NCI-H524 treated with DMSO at 0.1 percent for 48 hours (cell line): ENCODE results near the gene KRT86.

Source experiments
- DNase-seq: peaks from one replicate; lab custom pipeline; 2025; lab: John Stamatoyannopoulos, UW

Gene KRT86

GRCh38 chr12:52274521-52275120 is at the start of gene KRT86:
TSS of gene KRT86 (plus strand) at chr12:52274645. CDS start at chr12:52301917, 27,272 bp downstream.
- DNase-seq, result no peak

GRCh38 chr12:52225752-52226151 is 48.7 kb upstream of the KRT86 start:
- no peak for DNase-seq

DNA sequence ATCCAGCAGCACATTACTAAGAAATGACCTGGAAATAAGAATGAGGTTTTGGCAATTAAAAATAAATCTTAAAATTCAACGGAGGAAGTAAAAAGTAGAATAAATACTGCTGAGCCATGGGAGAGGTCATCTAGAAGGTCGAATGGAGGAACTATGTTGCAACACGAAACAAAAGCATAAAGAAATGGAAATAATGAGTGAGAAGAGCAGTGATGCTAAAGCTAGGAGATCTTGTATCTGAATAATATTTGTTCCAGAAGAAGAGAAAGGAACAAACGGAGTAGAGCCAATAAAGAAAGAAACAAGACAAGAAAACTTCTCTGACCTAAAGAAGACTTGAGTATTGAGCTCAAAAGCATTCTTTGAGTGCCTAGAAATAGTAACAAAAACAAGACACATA is 48.0 kb upstream of the KRT86 start:
- DNase-seq, result no peak

DNA sequence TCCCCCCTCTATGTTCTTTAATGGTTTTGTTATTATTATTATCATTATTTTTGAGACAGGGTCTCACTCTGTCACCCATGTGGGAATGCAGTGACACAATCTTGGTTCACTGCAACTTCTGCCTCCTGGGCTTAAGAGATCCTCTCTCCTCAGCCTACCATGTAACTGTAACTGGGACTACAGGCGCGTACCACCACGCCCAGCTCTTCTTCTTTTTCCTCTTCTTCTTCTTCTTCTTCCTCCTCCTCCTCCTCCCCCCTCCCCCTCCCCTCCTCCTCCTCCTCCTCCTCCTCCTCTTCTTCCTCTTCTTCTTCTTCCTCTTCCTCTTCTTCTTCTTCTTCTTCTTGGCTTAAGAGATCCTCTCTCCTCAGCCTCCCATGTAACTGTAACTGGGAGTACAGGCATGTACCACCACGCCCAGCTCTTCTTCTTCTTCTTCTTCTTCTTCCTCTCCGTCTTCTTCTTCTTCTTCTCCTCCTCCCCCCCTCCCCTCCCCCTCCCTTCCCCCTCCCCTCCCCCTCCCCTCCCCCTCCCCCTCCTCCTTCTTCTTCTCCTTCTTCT is 46.8 kb upstream of the KRT86 start:
- DNase-seq, result no peak

GRCh38 chr12:52228366-52228765 is 46.1 kb upstream of the KRT86 start:
- no peak for DNase-seq

DNA sequence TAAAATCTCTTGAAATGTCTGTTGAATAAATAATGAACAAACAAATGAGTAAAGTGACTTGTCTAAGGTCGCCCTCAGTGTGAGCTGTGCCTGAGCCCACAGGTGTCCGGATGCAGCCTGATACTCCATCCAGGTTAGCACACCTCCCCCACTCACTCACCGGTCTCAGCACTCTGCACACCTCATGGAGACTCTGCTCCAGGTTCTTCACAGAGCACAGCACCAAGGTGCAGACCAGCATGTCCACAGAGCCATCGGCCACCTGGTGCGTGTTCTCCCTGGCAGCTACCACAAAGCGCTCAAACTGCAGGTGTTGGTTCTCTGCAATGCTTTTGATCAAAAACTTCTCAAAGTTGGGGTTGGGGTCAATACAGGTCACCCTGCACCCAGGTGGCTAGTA is 45.5 kb upstream of the KRT86 start:
- no peak for DNase-seq

DNA sequence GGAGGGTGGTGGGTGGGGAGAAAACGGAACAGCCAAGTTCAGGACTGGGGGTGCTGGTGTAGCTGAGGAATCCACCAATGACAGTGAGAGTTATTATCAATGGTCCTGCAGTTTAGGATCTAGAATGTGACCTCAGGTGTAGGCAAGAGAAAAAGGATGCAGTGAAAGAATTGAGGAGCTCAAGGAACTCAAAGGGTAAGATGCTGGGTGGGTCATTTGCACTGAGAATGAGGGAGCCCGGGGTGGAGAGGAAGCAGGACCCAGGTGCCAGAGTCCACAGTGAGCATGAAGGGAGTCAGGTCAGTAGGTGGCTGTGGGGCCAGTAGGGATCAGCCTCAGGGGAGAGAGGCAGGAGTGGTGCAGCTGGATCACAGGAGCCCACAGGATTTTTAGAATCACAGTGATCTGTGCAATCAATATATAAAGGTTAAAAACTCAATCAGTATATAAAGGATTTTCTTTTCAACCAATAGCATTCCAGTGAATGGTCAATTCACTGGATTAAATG is 44.6 kb upstream of the KRT86 start:
- DNase-seq, result no peak

- DNase-seq, result no peak
Observed at GRCh38 chr12:52230364-52231281, 43.8 kb upstream of the KRT86 start.

DNA sequence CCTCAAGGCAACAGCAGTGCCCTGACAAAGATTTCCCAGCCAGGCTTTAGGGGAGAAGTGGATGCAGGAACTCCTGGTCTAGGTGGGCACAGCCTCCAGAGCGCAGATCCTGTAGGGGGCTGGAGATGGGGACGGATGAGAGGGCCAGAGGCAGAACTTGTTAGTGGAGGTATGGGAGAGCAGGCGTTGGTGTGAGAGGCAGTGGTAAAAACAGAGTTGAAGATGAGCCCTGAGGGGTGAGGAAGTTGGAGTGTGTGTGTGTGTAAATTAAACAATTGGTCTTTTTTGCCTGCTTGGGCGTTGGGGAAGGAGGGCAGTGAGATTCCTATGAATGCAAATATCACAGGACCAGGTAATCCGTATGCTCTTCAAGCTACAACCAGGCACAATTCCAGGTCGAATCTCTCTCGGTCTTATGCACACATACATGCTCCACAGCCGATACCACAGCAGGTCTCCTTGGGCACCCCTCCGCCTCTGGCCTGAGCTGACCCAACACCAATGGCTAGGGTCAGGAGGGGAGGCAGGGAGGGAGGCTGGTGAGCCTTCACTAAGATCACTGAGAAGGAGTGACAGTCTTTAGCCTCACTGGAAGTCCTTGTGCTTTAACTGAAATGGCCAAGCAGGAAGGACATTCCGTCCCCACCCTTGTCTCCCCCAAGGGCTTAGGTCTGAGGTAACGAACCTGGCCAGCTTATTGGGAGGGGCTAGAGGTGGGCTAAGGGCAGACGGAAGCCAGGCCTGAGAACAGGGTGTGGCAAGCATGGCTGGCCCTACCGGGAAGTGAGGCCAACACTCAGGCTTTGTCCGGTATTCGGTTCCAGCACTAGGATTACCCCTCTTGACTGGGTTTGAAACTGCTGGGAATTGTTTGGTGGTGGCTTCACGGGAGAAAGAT is 42.9 kb upstream of the KRT86 start:
- no peak for DNase-seq

DNA sequence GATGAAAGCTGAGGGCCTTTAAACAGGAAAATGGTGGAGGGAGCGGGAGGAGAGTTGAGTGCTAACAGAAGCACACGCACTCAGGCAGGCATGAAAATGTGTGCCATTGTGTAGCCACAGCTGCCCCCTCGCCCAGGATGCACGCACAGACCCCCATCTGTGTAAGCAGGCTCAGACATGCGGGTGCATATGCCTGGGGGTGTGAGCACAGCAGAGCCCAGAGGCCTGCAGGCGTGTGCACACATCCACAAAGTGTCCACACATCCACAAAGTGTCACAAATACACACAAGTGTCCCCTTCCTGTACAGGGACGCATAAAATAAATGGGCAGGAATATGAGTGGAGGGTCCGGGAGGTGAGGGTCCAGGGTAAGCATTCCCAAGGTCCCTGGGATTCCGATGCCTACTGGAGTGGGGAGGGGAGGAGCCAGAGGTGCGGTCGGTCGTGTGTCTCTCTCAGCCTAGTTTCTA is 42.2 kb upstream of the KRT86 start:
- no peak for DNase-seq

DNA sequence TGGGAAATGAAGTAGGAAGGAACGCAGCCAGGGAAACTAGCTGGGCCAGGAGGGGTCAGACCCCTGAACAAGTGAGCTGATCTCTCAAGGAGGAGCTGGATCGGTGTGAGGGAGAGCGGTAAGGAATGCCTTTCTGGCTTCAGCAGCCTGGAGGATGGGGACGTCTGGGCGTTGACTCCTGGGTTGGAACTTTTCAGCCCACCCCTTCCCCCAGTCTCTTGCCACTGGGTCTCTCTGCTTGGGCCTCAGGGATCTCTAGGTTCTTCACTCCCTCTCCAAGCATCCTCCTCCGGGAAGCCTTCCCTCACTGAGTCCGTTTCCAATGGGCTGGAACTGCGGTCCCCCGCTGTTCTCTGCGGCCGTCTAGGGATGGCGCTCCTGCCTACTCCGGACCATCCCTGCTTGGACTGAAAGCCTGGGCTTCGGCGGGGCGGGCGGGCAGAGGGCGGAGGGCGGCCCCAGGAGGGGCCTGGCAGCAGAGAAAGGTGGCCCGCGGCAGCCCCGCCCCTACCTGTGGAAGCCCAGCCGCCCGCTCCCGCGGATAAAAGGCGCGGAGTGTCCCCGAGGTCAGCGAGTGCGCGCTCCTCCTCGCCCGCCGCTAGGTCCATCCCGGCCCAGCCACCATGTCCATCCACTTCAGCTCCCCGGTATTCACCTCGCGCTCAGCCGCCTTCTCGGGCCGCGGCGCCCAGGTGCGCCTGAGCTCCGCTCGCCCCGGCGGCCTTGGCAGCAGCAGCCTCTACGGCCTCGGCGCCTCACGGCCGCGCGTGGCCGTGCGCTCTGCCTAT is 41.6 kb upstream of the KRT86 start, which contains the start of gene KRT7:
KRT7 (plus strand) TSS at position 570 of the 788 bp plus-strand sequence; CDS start at position 624, 54 bp downstream.
- no peak for DNase-seq

GRCh38 chr12:52233462-52234207 is 40.8 kb upstream of the KRT86 start:
- DNase-seq, result no peak

DNA sequence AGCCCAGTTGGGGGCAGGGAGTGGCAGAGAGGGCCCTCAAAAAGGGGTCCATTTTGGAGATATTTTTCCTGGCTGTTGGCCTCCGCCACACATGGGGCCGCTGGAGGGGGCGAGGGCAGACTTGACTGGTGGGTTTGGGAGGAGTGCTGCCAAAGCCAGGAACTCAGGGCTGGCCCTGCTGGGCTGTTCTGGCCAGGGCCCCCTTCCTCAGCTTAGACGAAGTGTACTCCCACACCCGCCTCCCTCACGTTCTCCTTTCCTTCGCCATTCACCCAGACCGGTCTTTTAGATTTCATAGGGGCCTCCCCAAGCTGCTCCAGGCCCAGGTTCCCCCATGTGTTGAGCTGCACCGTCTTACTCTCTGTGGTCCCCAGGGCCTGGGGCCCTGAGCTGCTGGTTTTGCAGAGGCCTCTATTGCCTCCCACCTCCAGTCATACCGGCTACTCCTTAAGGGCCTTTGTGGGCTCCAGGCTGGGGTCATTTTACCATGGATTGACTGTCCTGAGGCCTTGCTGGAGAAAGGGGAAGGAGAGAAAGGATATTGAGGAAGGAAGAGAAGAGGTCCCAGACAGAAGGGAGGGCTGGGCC is 40.1 kb upstream of the KRT86 start:
- no peak for DNase-seq

- DNase-seq, result no peak
Observed at GRCh38 chr12:52235001-52235764, 39.3 kb upstream of the KRT86 start.

- no peak for DNase-seq
Observed at GRCh38 chr12:52235822-52236361, 38.6 kb upstream of the KRT86 start.

DNA sequence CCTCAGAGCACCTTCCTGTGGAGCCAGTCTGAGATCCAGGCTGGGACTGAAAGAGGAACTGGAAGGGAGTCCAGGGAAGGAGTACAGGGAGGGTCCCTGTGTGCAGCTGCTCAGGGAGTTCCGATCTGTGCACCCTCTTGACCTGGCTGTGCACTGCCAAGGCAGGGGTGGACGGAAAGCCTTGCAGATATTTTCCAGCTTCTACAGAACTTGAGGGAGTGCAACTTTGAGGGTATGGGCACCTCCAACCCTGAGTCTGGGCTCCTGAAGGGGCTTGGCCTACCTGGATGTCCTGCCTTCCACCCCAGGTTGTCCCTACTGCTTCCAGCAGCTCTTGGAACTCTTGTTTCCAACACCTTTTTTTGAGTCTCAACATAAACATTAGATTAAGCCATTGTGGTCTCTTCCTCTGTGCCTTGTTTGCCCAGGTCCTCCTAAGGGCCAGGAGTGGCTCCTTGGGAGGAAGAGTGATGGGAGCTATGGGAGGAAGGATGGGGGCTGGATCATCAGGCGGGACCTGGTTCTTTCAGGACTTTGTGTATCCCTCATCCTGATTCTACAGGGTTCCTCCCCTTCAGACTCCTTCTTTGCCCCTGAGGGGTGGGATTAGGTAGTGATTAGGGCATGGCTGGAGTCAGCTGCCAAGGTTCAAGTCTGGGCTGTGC is 37.9 kb upstream of the KRT86 start:
- no peak for DNase-seq

DNA sequence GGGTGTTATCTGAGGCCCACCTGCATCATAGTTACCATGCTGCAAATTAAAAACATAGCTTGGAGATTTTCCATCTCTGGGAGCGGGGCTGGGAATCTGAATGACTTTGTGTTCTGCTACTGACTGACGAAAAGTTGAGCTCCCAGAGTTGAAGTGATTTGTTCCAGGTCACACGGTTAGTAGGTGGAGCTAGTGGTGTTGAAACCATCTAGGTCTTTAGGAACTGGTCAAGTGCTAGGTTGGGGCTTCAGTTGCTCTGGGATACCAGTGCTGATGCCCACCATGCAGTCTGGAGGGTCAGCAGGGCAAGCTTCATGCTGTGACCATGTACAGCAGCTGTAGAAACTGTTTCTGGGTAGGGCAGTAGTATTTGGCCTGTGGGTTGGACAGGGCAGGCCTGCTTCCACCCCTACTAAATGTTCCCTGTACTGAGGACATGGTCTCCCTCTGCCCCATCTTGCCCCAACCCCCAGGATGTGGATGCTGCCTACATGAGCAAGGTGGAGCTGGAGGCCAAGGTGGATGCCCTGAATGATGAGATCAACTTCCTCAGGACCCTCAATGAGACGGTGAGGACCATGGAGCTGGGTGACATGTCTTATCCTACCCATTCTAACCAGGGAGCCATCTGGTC is 36.1 kb upstream of the KRT86 start:
- DNase-seq, result no peak
